ENCODE data around the gene WNT2.

WNT2 gene

GRCh38 chr7:117272017-117272759, 50.7 kb downstream of the WNT2 start:
- ATAC-seq: no peak
- TF ChIP-seq CSDC2 (CRISPR knock-in tag; IDR thresholded peaks at IDR 0.05): no peak
- no peak for TF ChIP-seq ZNF565 (CRISPR knock-in tag; conservative IDR thresholded peaks at IDR 0.05; ENCODE audit: low read depth)

- TF ChIP-seq ZFP3 (CRISPR knock-in tag; IDR thresholded peaks at IDR 0.05) (no peak), POU6F1 (CRISPR knock-in tag; IDR thresholded peaks at IDR 0.05; ENCODE audit: borderline replicate concordance, low read depth) (no peak), CSDC2 (CRISPR knock-in tag; IDR thresholded peaks at IDR 0.05) (no peak), ZNF565 (CRISPR knock-in tag; conservative IDR thresholded peaks at IDR 0.05; ENCODE audit: low read depth) (no peak)
- no peak for ATAC-seq
Measured at GRCh38 chr7:117271566-117271965, 51.3 kb downstream of the WNT2 start.

GRCh38 chr7:117270371-117270770, 52.5 kb downstream of the WNT2 start:
- ATAC-seq: peak; percentile 72
- no peak for TF ChIP-seq ZFP30 (CRISPR knock-in tag; IDR thresholded peaks at IDR 0.05)
- no peak for TF ChIP-seq SNAI2 (CRISPR knock-in tag; IDR thresholded peaks at IDR 0.05)
- no peak for TF ChIP-seq PPARA (CRISPR knock-in tag; IDR thresholded peaks at IDR 0.05; ENCODE audit: borderline replicate concordance)
- TF ChIP-seq TOX (CRISPR knock-in tag; IDR thresholded peaks at IDR 0.05; ENCODE audit: borderline replicate concordance): no peak
- TF ChIP-seq CREB5 (CRISPR knock-in tag; IDR thresholded peaks at IDR 0.05; ENCODE audit: low read depth): no peak
- no peak for TF ChIP-seq TSHZ2 (CRISPR knock-in tag; IDR thresholded peaks at IDR 0.05)
- TF ChIP-seq BACH2 (CRISPR knock-in tag; IDR thresholded peaks at IDR 0.05; ENCODE audit: borderline replicate concordance): no peak
- TF ChIP-seq ARNTL (CRISPR knock-in tag; IDR thresholded peaks at IDR 0.05; ENCODE audit: borderline replicate concordance, low read depth): no peak
- no peak for TF ChIP-seq POU6F1 (CRISPR knock-in tag; IDR thresholded peaks at IDR 0.05; ENCODE audit: borderline replicate concordance, low read depth)
- no peak for TF ChIP-seq RARB (CRISPR knock-in tag; IDR thresholded peaks at IDR 0.05)
- TF ChIP-seq CSRNP3 (CRISPR knock-in tag; IDR thresholded peaks at IDR 0.05): no peak
- no peak for TF ChIP-seq TCF4 (CRISPR knock-in tag; IDR thresholded peaks at IDR 0.05; ENCODE audit: borderline replicate concordance)
- TF ChIP-seq ESRRG (CRISPR knock-in tag; IDR thresholded peaks at IDR 0.05): no peak
- no peak for TF ChIP-seq OSR1 (CRISPR knock-in tag; IDR thresholded peaks at IDR 0.05)
- TF ChIP-seq ISL1 (CRISPR knock-in tag; IDR thresholded peaks at IDR 0.05): no peak
- TF ChIP-seq ZFP3 (CRISPR knock-in tag; IDR thresholded peaks at IDR 0.05): no peak
- TF ChIP-seq ZC3H10 (CRISPR knock-in tag; IDR thresholded peaks at IDR 0.05): no peak
- TF ChIP-seq ZNF8 (CRISPR knock-in tag; IDR thresholded peaks at IDR 0.05): no peak
